Measurements from ENCODE around the gene RAB40B.

DNA sequence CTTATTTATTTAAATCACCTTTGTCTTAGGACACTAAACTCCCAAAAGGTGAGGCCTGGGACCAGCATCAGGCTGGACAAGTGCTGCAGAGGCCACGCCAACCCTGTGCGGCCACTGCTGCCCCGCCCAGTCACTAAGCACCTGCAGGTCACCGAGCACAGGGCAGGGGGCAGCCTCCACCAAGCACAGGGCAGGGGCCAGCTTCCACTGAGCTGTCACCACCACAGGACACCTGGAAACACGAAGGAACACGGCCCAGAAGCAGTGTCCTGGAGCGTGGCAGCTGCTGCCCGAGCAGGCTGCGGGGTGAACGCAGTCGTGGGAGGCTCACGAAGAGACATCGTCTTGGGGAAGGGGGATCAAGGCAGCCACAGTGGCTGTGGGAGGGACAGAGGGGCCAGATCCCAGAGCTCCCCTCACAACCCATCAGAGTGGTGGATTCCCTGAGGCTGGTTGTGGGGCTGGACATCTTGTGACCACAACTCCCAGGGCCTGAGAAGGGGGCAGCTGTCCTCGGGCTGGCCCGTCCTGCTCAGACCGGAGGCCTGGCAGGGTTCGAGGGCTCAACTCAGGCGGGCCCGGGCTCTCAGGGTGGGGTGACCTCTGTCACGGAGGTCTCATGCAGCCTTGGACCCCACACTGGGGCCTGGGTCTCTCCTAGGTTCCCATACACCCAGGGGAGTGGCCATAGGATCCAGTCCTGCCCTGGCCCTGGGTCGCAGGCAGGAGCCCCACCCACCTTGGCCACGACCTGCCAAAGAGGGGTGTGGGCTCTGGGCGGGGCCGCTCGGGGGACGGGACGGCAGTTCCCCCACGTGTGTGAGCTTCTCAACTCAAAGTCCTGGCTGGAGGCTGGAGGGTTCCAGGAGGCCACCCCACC is 18.7 kb downstream of the RAB40B start:
- TF ChIP-seq, protein P1, sequence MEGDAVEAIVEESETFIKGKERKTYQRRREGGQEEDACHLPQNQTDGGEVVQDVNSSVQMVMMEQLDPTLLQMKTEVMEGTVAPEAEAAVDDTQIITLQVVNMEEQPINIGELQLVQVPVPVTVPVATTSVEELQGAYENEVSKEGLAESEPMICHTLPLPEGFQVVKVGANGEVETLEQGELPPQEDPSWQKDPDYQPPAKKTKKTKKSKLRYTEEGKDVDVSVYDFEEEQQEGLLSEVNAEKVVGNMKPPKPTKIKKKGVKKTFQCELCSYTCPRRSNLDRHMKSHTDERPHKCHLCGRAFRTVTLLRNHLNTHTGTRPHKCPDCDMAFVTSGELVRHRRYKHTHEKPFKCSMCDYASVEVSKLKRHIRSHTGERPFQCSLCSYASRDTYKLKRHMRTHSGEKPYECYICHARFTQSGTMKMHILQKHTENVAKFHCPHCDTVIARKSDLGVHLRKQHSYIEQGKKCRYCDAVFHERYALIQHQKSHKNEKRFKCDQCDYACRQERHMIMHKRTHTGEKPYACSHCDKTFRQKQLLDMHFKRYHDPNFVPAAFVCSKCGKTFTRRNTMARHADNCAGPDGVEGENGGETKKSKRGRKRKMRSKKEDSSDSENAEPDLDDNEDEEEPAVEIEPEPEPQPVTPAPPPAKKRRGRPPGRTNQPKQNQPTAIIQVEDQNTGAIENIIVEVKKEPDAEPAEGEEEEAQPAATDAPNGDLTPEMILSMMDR (tag by site-specific recombination; IDR thresholded peaks at IDR 0.05): no peak
- TF ChIP-seq ZNF596 (tag by site-specific recombination; IDR thresholded peaks at IDR 0.05) (no peak), ZNF184 (tag by site-specific recombination; IDR thresholded peaks at IDR 0.05) (no peak), ZNF274 (IDR thresholded peaks at IDR 0.05; ENCODE audit: low read length) (no peak), ZNF274 (tag by site-specific recombination; IDR thresholded peaks at IDR 0.05; ENCODE audit: borderline replicate concordance) (no peak), ZBTB20 (tag by site-specific recombination; IDR thresholded peaks at IDR 0.05) (no peak), BCL11A (tag by site-specific recombination; IDR thresholded peaks at IDR 0.05; ENCODE audit: low read depth) (no peak), ZNF549 (tag by site-specific recombination; IDR thresholded peaks at IDR 0.05) (no peak), ZNF423 (tag by site-specific recombination; IDR thresholded peaks at IDR 0.05) (no peak), TCF7L2 (IDR thresholded peaks at IDR 0.05; ENCODE audit: borderline replicate concordance, low read depth, low read length) (no peak), ZNF354C (tag by site-specific recombination; IDR thresholded peaks at IDR 0.05; ENCODE audit: borderline replicate concordance, low read depth) (no peak), TRIM28 (IDR thresholded peaks at IDR 0.05; ENCODE audit: borderline replicate concordance, low read length) (no peak)
- TF ChIP-seq, protein P2, sequence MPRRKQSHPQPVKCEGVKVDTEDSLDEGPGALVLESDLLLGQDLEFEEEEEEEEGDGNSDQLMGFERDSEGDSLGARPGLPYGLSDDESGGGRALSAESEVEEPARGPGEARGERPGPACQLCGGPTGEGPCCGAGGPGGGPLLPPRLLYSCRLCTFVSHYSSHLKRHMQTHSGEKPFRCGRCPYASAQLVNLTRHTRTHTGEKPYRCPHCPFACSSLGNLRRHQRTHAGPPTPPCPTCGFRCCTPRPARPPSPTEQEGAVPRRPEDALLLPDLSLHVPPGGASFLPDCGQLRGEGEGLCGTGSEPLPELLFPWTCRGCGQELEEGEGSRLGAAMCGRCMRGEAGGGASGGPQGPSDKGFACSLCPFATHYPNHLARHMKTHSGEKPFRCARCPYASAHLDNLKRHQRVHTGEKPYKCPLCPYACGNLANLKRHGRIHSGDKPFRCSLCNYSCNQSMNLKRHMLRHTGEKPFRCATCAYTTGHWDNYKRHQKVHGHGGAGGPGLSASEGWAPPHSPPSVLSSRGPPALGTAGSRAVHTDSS (tag by site-specific recombination; IDR thresholded peaks at IDR 0.05): no peak
- TF ChIP-seq, protein P3, sequence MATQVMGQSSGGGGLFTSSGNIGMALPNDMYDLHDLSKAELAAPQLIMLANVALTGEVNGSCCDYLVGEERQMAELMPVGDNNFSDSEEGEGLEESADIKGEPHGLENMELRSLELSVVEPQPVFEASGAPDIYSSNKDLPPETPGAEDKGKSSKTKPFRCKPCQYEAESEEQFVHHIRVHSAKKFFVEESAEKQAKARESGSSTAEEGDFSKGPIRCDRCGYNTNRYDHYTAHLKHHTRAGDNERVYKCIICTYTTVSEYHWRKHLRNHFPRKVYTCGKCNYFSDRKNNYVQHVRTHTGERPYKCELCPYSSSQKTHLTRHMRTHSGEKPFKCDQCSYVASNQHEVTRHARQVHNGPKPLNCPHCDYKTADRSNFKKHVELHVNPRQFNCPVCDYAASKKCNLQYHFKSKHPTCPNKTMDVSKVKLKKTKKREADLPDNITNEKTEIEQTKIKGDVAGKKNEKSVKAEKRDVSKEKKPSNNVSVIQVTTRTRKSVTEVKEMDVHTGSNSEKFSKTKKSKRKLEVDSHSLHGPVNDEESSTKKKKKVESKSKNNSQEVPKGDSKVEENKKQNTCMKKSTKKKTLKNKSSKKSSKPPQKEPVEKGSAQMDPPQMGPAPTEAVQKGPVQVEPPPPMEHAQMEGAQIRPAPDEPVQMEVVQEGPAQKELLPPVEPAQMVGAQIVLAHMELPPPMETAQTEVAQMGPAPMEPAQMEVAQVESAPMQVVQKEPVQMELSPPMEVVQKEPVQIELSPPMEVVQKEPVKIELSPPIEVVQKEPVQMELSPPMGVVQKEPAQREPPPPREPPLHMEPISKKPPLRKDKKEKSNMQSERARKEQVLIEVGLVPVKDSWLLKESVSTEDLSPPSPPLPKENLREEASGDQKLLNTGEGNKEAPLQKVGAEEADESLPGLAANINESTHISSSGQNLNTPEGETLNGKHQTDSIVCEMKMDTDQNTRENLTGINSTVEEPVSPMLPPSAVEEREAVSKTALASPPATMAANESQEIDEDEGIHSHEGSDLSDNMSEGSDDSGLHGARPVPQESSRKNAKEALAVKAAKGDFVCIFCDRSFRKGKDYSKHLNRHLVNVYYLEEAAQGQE (tag by site-specific recombination; IDR thresholded peaks at IDR 0.05): no peak
- TF ChIP-seq, protein P4, sequence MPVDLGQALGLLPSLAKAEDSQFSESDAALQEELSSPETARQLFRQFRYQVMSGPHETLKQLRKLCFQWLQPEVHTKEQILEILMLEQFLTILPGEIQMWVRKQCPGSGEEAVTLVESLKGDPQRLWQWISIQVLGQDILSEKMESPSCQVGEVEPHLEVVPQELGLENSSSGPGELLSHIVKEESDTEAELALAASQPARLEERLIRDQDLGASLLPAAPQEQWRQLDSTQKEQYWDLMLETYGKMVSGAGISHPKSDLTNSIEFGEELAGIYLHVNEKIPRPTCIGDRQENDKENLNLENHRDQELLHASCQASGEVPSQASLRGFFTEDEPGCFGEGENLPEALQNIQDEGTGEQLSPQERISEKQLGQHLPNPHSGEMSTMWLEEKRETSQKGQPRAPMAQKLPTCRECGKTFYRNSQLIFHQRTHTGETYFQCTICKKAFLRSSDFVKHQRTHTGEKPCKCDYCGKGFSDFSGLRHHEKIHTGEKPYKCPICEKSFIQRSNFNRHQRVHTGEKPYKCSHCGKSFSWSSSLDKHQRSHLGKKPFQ (tag by site-specific recombination; IDR thresholded peaks at IDR 0.05): no peak
